ENCODE data around the gene CIITA. TPM values are rescaled to one million over a fixed set of nuclear protein-coding genes. Genes with fewer than 3 reads are reported as not detected.

The CIITA gene
- total and polyA plus RNA-seq, 10 of the 15 experiments (the other 5 are each of a cell fraction or from before 2014, with no cell fraction given), result 11.5 to 145 (median 49.7) TPM

DNA sequence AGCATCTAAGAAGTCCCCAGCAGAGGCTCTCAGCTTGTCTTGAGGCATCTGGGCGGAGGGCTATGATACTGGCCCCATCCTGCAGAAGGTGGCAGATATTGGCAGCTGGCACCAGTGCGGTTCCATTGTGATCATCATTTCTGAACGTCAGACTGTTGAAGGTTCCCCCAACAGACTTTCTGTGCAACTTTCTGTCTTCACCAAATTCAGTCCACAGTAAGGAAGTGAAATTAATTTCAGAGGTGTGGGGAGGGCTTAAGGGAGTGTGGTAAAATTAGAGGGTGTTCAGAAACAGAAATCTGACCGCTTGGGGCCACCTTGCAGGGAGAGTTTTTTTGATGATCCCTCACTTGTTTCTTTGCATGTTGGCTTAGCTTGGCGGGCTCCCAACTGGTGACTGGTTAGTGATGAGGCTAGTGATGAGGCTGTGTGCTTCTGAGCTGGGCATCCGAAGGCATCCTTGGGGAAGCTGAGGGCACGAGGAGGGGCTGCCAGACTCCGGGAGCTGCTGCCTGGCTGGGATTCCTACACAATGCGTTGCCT is at the start of gene CIITA (continued):
- TF ChIP-seq, protein P1, sequence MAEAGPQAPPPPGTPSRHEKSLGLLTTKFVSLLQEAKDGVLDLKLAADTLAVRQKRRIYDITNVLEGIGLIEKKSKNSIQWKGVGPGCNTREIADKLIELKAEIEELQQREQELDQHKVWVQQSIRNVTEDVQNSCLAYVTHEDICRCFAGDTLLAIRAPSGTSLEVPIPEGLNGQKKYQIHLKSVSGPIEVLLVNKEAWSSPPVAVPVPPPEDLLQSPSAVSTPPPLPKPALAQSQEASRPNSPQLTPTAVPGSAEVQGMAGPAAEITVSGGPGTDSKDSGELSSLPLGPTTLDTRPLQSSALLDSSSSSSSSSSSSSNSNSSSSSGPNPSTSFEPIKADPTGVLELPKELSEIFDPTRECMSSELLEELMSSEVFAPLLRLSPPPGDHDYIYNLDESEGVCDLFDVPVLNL (IDR thresholded peaks at IDR 0.05; ENCODE audit: low read depth, low read length), result no peak
- TF ChIP-seq, protein P2, sequence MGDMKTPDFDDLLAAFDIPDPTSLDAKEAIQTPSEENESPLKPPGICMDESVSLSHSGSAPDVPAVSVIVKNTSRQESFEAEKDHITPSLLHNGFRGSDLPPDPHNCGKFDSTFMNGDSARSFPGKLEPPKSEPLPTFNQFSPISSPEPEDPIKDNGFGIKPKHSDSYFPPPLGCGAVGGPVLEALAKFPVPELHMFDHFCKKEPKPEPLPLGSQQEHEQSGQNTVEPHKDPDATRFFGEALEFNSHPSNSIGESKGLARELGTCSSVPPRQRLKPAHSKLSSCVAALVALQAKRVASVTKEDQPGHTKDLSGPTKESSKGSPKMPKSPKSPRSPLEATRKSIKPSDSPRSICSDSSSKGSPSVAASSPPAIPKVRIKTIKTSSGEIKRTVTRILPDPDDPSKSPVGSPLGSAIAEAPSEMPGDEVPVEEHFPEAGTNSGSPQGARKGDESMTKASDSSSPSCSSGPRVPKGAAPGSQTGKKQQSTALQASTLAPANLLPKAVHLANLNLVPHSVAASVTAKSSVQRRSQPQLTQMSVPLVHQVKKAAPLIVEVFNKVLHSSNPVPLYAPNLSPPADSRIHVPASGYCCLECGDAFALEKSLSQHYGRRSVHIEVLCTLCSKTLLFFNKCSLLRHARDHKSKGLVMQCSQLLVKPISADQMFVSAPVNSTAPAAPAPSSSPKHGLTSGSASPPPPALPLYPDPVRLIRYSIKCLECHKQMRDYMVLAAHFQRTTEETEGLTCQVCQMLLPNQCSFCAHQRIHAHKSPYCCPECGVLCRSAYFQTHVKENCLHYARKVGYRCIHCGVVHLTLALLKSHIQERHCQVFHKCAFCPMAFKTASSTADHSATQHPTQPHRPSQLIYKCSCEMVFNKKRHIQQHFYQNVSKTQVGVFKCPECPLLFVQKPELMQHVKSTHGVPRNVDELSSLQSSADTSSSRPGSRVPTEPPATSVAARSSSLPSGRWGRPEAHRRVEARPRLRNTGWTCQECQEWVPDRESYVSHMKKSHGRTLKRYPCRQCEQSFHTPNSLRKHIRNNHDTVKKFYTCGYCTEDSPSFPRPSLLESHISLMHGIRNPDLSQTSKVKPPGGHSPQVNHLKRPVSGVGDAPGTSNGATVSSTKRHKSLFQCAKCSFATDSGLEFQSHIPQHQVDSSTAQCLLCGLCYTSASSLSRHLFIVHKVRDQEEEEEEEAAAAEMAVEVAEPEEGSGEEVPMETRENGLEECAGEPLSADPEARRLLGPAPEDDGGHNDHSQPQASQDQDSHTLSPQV (IDR thresholded peaks at IDR 0.05), result peak; percentile 59; the same call in 1 of the 2 replicates
- TF ChIP-seq, protein P3, sequence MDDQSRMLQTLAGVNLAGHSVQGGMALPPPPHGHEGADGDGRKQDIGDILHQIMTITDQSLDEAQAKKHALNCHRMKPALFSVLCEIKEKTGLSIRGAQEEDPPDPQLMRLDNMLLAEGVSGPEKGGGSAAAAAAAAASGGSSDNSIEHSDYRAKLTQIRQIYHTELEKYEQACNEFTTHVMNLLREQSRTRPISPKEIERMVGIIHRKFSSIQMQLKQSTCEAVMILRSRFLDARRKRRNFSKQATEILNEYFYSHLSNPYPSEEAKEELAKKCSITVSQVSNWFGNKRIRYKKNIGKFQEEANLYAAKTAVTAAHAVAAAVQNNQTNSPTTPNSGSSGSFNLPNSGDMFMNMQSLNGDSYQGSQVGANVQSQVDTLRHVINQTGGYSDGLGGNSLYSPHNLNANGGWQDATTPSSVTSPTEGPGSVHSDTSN (IDR thresholded peaks at IDR 0.05; ENCODE audit: insufficient replicate concordance, low read depth, low read length), result no peak
- no peak for TF ChIP-seq SRF (IDR thresholded peaks at IDR 0.05; ENCODE audit: low read depth in 2 of 2, low read length in 2 of 2)
- TF ChIP-seq RAD51 (IDR thresholded peaks at IDR 0.05), result no peak; the same call in 1 of the 2 replicates
- TF ChIP-seq GATAD2B (conservative IDR thresholded peaks at IDR 0.05; ENCODE audit: low read depth), result peak; percentile 94
- TF ChIP-seq KDM1A (IDR thresholded peaks at IDR 0.05; ENCODE audit: borderline replicate concordance), result no peak
- peak; percentile 89 for TF ChIP-seq YY1 (IDR thresholded peaks at IDR 0.05; ENCODE audit: low read depth, low read length)
- TF ChIP-seq SPI1 (IDR thresholded peaks at IDR 0.05; ENCODE audit: borderline replicate concordance, insufficient read depth, low read depth, low read length), result peak; percentile 98
- TF ChIP-seq PML (IDR thresholded peaks at IDR 0.05; ENCODE audit: low read length), result no peak
- TF ChIP-seq, protein P4, sequence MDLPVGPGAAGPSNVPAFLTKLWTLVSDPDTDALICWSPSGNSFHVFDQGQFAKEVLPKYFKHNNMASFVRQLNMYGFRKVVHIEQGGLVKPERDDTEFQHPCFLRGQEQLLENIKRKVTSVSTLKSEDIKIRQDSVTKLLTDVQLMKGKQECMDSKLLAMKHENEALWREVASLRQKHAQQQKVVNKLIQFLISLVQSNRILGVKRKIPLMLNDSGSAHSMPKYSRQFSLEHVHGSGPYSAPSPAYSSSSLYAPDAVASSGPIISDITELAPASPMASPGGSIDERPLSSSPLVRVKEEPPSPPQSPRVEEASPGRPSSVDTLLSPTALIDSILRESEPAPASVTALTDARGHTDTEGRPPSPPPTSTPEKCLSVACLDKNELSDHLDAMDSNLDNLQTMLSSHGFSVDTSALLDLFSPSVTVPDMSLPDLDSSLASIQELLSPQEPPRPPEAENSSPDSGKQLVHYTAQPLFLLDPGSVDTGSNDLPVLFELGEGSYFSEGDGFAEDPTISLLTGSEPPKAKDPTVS (IDR thresholded peaks at IDR 0.05; ENCODE audit: low read depth, low read length), result no peak
- TF ChIP-seq NR2C1 (IDR thresholded peaks at IDR 0.05), result no peak
- peak; percentile 85 for TF ChIP-seq SMAD1 (IDR thresholded peaks at IDR 0.05; ENCODE audit: low read depth, partially characterized antibody)
- TF ChIP-seq HDAC2 (IDR thresholded peaks at IDR 0.05), result no peak
- peak; percentile 50 for TF ChIP-seq IRF4 (IDR thresholded peaks at IDR 0.05; ENCODE audit: low read depth, low read length)
- TF ChIP-seq, protein P5, sequence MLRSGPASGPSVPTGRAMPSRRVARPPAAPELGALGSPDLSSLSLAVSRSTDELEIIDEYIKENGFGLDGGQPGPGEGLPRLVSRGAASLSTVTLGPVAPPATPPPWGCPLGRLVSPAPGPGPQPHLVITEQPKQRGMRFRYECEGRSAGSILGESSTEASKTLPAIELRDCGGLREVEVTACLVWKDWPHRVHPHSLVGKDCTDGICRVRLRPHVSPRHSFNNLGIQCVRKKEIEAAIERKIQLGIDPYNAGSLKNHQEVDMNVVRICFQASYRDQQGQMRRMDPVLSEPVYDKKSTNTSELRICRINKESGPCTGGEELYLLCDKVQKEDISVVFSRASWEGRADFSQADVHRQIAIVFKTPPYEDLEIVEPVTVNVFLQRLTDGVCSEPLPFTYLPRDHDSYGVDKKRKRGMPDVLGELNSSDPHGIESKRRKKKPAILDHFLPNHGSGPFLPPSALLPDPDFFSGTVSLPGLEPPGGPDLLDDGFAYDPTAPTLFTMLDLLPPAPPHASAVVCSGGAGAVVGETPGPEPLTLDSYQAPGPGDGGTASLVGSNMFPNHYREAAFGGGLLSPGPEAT (IDR thresholded peaks at IDR 0.05; ENCODE audit: low read depth), result peak; percentile 96
- TF ChIP-seq, protein P6, sequence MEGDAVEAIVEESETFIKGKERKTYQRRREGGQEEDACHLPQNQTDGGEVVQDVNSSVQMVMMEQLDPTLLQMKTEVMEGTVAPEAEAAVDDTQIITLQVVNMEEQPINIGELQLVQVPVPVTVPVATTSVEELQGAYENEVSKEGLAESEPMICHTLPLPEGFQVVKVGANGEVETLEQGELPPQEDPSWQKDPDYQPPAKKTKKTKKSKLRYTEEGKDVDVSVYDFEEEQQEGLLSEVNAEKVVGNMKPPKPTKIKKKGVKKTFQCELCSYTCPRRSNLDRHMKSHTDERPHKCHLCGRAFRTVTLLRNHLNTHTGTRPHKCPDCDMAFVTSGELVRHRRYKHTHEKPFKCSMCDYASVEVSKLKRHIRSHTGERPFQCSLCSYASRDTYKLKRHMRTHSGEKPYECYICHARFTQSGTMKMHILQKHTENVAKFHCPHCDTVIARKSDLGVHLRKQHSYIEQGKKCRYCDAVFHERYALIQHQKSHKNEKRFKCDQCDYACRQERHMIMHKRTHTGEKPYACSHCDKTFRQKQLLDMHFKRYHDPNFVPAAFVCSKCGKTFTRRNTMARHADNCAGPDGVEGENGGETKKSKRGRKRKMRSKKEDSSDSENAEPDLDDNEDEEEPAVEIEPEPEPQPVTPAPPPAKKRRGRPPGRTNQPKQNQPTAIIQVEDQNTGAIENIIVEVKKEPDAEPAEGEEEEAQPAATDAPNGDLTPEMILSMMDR (IDR thresholded peaks at IDR 0.05 in 2 of 3, conservative IDR thresholded peaks at IDR 0.05 in 1 of 3; ENCODE audit: control insufficient read depth in 2 of 3, extremely low read depth in 1 of 3, insufficient read depth in 1 of 3, low read depth in 3 of 3, low read length in 3 of 3), result no peak
- no peak for TF ChIP-seq TCF7 (IDR thresholded peaks at IDR 0.05; ENCODE audit: borderline replicate concordance)
- no peak for TF ChIP-seq ZNF274 (IDR thresholded peaks at IDR 0.05; ENCODE audit: insufficient read depth, insufficient read length)
